RPMI7951 (cell line): Measurements from ENCODE around the gene CDK6. TPM values are rescaled to one million over a fixed set of nuclear protein-coding genes. Genes with fewer than 3 reads are reported as not detected.
A peak's percentile ranks its signal among the peaks of the same experiment; 100 is the strongest.
"Not testable (repeated sequence)": the region's sequence is repeated elsewhere in the genome, so short reads cannot be mapped to it uniquely, and the experiment has no call there.

ENCODE experiments used
- DNase-seq: peaks from one replicate; pipeline ENCODE4 v3.0.0-alpha.2; 2012; ENCODE audit warnings: low read depth
- total RNA-seq: library from RNA; depleted of rRNA; stranded (reverse); fragments of >200 nt; shearing (Covaris generic); gene quantifications from 2 replicates; pipeline ENCODE4 v1.2.3, GENCODE V29; 2014; rRNA removed

Gene CDK6
- total RNA-seq = 41.6 and 45.1 TPM in 2 replicates

DNA sequence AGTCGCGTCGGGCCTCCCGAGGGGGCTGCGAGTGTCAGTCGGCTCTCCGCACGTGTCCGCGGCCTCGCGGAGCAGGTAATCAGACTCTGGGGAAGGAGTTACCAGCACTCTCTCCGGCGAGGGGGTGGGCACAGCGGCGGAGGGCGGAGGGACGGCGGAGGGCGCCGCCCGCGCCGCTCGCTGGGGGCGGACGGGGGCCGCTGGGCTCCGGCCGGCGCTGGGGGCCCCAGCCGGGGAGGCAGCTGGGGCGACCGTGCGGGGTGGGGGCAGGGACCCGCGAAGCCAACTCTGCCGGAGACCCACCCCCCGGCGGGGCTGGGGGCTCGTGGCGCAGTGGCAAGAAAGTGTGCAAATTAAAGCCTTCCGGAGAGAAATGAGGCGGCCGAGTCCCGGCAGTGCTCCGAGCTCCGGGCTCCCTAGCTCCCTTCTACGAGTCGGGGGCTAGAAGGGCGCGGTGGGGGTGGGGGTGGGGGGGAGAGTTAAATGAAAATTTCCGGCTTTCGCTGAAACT lies at the start of gene CDK6:
Gene CDK6, minus strand, starts transcription at position 85 of the 511 bp plus-strand sequence. CDS start 3,250 bp downstream, outside the sequence.
- DNase-seq = peak; percentile 72

DNA sequence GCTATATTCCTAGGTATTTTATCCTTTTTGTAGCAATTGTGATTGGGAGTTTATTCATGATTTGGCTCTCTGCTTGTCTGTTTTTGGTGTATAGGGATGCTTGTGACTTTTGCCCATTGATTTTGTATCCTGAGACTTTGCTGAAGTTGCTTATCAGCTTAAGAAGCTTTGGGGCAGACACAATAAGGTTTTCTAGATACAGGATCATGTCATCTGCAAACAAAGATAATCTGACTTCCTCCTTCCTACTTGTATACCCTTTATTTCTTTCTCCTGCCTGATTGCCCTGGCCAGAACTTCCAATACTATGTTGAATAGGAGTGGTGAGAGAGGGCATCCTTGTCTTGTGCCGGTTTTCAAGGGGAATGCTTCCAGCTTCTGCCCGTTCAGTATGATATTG lies 49.7 kb upstream of the CDK6 start:
- not testable (repeated sequence) for DNase-seq

DNA sequence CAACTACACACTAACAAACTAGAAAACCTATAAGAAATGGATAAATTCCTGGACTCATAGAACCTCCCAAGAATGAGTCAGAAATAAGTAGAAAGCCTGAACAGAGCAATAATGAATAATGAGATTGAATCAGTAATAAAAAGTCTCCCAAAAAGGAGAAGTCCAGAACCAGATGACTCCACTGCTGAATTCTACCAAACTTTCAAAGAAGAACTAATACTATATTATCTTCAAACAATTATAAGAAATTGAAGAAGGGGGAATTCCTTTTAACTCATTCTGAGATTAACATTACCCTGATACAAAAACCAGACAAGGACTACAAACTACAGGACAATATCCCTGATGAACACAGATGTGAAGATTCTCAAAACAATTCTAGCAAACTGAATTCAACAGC lies 47.8 kb upstream of the CDK6 start:
- no peak for DNase-seq

DNA sequence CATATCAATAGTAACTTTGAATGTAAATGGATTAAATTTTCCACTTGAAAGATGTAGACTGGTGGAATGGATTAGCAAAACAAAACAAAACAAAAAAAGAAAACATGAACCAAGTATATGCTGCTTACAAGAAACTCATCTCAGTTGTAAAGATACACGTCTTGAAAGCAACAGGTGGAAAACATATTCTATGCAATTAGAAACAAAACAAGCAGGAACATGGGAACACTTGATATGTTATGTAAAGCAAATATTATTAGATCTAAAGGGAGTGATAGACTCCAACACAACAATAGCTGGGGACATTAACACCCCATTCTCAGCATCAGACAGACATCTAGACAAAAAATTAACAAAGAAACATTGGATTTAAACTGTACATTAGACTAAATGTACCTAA lies 46.4 kb upstream of the CDK6 start:
- DNase-seq = no peak

DNA sequence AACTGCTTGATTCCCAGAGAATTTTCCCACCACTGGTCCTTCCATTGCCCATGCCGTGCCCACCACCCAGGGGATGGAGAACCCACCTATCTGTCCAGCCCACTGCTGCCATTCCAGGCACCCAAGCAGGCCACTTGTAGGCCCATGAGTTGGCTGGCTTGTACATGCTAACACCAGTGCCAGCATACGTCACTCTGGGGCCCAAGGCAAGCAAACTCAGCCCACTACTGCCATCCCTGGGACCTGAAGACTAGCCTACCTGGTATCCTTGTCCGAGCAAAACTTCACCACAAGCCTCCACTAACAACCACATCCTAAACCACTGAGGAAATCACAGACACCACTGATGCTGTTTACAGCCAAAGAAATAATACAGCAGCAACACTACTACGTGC lies 44.7 kb upstream of the CDK6 start:
- DNase-seq = no peak

DNA sequence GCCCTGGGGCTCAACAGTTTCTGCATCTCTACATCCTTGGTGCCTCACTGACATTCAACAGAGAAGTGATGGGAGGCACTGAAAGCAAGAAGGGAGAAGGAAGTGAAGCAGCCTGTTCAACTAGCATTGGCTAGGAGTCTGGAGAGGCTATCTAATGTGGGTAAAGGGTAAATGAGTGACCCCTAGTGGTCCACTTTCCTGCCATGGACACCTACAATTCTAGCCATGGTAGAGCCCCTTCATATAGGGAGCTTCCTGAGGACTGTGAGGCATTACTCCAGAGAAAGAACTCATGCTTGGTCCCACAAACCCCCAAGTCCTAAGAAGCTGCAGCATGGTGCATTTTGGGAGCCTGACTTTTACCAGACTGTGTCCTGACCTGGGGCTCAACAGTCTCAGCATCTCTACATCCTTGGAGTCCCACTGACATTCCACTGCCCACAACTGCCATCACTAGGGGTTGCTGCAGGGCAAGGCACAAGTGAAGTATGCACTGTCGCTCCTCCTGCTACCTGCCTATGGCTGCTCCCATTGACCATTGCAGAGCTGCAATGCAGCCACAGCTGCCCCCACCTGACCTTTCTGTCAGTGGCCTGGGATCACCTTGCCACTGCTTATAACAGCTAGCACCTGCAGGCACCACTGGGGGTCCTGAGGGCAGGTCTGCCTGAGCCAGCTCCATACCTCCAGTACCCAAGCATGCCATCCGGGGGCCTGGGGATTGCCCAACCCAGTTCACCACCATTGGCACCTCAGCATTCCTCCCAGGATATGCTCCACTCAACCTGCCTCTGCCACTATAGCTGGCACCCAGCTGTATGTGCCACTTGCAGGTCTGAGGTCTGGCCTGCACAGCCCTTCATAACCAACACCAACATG lies 44.1 kb upstream of the CDK6 start:
- peak; percentile 78 for DNase-seq

DNA sequence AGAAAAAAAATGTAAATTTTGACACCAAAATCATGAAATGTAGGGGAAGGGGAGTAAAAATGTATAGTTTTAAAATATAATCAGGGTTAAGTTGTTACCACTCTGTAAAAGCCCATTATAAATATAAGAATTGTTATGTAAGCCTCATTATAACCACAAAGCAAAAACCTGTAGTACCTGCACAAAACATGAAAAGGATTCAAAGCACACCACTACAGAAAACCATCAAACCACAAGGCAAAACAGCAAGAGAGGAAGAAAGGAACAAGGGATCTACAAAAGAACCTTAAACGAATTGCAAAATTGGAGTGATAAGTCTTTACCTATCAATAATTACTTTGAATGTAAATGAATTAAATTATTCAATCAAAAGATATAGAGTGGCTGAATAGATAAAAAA lies 41.0 kb upstream of the CDK6 start:
- no peak for DNase-seq

DNA sequence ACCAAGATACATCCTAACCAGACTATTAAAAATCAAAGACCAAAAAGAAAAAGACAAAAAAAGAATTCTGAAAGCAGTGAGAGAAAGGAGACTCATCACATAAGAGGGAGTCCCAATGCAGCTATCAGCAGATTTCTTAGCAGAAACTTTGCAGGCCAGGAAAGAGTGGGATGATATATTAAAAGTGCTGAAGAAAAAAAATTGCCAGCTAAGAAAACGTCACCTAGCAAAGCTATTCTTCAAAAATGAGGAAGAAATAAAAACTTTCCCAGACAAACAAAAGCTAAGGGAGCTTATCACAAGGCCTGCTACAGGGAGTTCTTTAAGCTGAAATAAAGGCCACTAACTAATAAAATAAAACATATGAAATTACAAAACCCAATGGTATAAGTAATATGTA lies 40.5 kb upstream of the CDK6 start:
- no peak for DNase-seq

DNA sequence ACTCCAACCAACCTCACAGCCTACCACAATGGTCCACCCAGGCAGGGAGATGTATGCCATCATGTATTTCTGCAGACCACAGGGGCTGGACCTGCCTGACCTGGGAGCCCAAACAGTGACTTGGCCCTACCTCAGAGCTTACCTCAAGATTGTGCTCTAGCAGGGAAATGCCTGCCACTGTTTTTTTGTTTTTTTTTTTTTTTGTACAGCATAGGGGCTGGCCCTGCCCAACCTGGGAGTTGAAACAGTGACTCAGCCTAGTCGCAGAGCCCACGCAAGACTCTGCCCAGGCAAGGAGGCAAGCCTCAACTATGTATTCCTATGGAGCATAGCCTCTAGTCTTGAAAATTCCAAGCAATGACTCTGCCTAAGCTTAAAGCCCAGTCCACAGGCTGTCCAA lies 39.3 kb upstream of the CDK6 start:
- peak; percentile 77 for DNase-seq

DNA sequence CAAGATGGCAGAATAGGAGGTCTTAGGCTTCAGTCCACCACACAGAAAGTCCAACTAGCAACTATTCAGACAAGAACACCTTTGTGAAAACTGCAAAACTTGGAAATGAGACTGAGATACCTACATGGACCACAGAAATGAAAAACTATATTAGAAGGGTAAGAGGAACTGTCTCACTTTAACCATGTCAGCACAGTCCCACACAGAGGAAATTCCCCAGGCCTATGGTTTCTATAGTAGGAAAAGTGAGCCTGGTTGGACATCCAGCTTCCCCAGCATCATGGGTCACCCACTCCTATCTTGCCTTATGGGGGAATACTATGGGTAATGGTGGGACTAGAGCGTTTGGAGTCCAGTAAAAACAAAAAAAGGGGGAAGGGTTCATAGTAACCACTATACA lies 38.8 kb upstream of the CDK6 start:
- no peak for DNase-seq

DNA sequence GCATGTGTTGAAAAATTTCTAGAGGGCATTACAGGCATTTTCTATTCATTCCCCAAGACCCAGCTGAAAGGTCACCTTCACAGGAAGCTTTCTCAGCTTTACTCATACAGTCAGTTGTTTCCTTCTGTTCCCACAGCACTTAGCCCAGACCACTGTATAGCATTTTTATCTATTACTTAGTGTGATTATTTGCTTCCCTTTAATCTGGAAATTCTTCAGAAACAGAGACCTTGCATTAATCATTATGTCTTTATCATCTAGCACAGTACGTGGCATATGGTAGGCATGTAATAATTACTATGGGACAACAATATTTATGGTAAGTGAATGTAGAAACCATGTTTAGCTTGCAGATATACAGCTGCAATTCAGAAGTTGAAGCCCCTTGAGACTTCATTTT lies 38.2 kb upstream of the CDK6 start:
- DNase-seq = peak; percentile 55

DNA sequence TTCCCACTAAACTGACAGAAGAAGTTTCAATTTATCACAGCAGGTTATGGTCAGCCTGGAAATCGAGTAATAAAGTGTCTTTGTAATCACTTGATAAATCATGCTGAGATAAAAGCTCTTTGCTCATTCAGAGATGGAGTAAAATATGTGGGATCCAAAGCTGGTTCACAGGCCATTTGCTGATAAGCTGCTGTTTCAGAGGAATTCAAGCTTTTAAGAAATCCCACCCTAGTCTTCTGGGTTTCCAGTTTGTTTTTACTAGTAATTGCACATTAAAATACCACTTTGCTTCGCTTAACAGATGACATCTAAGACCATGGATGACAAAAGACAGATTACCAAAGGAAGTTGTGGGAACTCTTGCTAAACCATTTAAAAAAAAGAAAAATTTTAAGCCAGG lies 37.4 kb upstream of the CDK6 start:
- DNase-seq = peak; percentile 40

DNA sequence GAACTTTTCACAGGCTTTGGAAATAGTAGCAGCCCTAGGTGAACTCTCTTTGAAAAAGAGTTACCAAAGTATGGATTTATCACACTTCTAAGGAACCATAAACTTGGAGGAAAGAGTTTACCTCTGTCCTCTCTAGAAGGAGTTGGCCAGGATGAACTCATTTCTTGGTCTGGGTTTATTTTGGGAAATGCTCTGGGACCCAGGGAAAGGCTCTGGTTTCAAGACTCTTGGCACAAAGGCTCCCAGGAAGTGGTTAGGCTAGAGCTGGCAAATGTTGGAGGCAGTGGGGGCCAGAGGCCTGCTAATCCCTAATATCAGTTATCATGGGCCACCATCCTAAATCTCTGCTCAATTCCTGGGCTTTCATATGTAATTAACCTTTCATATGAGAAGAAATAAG lies 36.3 kb upstream of the CDK6 start:
- DNase-seq = peak; percentile 73

DNA sequence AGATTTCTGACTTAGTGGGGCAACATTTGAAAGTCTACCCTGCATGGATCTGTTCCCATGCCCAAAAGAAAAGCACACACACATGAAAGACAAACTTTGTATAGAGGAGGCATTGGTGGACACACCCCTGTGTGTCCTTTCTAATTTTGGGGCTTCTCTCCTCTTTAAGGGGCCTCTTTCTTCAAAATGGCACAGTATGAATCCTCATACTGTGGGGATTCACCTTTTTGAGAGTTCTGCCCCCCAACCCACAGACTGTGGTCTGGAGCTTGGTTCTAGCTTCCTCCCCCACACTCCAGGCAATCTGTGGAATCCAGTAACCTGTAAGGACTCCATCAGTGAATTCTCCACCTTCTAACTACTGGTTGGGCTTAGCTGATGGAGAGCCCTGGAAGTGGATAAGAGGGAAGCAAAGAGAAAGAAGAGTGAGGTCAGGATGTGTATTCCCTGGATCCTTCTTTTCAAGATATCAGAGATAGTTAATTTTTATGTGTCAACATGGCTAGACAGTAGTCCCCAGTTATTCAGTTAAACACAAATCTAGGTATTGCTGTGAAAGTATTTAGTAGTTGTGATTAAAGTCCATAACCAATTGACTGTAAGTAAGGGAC lies 32.4 kb upstream of the CDK6 start:
- DNase-seq = no peak

DNA sequence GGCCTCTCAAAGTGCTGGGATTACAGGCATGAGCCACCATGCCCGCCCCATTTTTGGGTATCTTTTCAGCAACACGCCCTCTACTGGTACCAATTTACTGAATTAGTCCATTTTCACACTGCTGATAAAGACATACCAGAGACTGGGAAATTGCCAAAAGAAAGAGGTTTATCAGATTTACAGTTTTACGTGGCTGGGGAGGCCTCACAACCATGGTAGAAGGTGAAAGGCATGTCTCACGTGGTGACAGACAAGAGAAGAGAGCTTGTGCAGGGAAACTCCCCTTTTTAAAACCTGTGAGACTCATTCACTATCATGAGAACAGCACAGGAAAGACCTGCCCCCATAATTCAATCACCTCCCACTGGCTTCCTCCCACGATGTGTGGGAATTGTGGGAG lies 27.8 kb upstream of the CDK6 start:
- peak; percentile 40 for DNase-seq

DNA sequence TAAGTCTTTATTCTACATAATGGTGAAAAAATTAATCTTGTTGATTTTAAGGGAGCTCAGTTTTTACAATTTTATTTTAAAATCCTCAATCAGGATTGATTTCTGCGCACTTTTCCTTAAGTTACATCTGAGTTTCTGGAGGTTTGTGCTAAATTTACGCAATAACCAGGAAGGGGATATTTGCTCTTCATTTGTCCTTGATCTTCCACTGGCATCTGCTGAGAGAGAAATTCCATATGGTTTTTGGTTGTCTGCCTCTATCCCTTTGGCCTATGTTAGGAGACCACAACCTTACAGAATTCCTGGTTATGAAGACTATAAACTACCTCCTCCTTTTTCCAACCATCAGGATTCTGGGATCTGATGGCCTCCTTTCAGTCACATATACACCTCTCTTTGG lies 20.1 kb upstream of the CDK6 start:
- no peak for DNase-seq

DNA sequence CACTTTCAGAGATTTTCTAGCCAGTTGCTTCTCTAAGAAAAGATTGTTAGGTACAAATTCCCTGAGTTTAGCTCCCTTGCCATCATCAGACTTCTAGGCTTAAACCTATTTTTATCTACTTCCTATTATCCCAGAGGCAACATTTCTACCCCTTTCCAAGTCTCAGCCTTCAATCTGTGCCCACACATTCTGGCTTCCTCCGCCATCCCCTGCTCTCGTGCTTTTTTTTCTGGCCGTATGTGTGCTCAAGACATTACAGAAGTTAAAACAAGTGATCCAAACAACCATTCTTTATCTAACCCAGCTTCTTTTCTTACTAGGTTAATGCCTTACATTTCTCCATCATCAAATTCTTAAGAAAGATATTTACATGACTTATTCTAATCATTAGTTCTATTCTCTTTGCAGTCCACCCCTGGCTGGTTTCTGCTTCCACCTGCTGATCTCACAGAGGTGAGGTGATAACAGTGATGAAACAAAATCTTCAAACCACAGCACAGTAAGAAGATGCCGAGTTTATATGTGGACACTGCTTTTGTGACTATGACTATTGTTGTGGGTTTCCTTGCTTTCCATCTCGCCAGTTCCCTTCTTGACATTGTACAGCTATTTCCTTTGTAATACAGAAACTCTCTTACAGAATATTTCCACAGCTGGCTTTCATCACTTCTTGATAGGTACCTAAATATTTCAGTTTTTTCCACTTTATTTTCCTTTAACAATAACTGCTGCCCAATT lies 18.3 kb upstream of the CDK6 start:
- no peak for DNase-seq

DNA sequence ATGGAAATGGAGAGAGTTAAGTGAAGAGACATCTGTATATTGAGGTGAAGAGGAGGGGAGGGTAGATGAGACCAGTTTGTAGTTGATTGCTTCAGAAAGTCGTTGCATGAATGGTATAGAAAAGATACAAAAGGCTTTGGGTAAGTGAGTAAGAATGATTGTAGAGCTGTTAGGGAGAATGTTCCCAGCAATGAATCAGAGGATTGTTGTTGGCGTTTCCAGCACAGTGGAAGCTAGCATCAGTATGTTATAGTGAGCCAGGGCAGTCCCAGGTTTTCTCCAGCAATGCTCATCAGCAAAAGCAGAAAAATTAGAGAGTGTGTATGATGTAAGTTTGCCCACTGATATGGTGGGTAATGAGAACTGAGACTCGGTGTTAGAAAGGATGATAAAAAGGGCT lies 15.4 kb upstream of the CDK6 start:
- no peak for DNase-seq

DNA sequence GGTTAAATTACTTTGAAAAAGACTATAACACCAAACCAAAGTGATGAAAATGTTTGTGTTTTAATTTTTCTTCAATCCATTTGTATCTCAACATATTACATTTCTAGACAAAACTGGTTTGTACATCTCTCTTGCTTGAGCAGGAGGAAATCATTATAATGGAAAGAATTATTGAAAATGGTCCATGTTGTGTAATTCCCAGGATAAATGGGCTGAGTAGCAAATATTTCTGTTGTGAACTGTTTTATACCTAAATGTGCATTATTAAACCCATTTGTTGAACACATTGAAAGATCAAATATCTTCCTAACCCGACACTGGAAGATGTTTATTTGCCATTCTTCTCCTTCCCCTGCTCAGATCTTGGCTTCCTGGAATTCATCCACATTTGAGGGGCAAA lies 14.1 kb upstream of the CDK6 start:
- DNase-seq = no peak

DNA sequence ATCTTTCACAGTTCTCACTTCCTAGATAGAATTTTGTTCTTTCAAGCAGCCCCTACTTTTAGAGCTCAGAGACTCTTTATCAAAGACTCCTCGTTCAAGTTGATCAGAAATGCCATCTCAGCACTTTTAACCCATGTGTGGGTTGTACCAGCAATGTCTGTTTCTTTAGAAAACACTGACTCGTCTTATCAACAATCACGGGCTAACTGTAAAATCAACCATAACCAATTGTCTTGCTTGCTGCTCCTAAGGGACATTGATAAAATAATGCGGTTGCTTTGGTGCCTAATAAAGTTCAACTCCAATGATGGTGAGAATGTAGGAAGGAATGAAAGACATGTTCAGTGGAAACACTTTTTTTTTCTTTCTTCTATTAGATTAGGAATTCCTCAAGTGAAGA lies 12.9 kb upstream of the CDK6 start:
- DNase-seq = no peak

DNA sequence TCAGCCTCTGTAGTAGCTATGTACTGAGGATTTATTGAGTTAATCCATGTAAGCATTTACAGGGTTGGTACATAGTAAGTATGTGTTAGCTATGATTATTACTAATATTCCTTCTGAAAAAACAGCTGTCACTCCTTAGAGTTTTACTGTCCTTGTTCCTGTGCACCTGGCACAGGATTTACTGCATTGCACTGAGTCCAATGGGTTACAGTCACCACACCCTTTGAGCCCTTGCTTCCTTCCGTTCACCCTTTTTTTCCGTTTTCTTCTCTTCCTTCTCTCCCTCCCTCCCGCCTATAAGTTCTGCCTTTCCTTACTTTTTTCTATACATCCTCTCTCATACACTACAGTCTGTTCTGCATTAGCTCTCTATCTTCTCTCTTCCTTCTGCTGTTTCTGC lies 12.5 kb upstream of the CDK6 start:
- no peak for DNase-seq

DNA sequence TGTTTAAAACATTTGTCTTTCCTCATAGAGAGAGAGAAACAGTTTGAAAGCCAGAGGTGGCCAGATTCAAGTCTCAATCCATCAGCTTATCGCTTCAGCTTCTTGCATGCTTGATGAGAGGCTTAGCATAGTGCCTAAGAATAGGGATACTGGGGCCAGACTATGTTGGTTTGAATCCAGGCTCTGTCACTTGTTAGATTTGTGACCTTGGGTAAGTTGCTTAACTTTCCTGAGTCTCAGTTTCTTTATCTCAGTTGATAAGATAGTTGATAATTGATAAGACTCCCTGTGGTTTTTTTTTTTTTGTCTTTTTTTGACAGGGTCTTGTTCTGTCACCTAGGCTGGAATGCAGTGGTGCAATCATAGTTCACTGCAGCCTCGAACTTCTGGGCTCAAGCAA lies 12.1 kb upstream of the CDK6 start:
- no peak for DNase-seq

DNA sequence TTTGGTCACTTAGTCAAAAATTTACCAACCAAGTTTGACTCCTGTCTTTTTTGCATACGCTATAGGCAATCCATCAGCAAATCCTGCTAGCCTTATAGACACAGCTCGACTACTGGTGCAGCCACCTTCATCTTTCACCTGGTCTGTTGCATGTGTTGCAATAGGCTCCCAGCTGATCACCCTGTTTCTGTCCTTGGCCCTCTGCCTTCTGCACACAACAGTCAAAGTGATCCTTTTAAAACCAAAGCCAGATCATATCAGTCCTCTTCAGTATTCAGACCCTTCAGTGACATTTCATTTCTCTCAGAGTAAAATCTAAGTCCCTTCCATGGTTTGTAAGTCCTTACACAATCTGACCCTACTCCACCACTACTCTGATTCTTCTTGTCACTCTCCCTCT lies 10.9 kb upstream of the CDK6 start:
- no peak for DNase-seq
